GM03348 (cell line): ENCODE measurements around the gene CHST11.
A peak's percentile ranks its signal among the peaks of the same experiment; 100 is the strongest.

ENCODE experiments used
- DNase-seq: peaks from one replicate; pipeline ENCODE4 v3.0.0; 2012; ENCODE audit warnings: low spot score

Gene CHST11

DNA sequence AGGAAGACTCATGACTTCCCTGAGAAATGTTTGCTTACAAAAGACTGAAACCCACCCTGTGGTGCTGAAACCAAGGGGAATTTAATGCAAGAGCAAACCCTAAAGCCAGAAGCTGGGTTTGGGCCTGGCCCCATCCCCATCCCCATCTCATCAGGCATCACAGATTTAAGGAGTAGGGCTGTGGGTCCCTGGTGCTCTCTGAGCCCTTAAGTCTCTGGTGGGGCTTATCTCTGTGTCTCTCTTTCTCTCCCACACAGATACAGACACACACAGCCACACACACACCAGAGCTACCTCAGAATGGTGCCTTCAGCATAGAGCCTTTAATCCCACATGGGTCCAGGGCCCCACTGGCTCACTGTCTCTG, 264.3 kb downstream of the CHST11 start:
- no peak for DNase-seq

DNA sequence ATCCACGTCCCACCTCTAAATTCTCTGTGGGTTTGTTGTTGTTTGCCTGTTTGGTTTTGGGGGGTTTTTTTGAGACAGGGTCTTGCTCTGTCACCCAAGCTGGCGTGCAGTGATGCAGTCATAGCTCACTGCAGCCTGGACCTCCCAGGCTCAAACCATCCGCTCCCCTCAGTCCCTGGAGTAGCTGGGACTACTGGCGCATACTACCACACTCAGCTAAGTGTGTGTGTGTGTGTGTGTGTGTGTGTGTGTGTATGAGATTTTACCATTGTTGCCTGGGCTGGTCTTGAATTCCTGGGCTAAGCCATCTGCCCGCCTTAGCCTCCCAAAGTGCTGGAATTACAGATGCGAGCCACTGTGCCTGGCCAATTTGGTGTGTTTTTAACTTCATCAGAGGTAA, 265.2 kb downstream of the CHST11 start:
- DNase-seq, result no peak

DNA sequence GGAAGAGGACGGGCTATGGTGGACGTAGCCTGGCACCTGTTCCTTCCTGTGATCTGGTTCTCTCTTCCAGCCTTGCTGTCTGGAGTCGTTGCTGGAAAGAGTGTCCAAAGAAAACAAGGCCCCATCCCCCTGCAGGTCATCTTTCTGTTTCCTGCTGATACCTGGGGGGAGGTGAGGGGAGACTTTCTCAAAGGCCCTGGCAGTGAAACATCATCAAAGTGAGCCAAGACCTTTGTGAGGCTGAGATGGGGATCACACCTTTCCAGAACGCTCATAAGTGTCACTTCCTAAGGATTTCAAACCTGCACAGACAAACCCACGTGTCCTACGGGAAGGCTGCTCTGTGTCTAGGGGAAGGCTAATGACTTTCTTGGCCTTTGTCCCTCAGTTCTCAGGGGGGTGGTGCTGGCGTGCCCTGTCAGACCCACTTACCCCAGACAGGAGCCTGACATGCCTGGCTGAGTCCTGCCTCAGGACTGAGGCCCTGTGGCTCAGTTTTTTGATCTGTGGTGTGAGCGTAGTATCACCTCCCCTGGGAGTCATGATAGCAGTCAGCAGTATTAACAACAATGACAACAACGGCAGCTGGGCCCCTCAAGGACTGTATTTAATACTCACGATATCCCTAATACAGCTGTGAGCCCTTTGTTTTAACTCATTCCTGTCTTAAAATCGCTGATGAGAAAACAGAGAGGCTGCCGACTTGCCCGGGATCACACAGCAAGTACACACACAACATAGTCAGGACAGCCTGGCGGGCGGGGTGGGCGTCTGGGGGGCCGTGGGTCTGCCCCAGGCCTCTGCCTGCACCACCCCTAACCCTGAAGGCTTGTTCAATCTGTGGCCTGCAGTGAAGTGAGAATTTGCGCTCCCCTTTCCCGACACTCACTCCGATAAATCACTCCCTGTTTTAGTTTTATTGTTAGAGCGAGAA, 266.1 kb downstream of the CHST11 start:
- no peak for DNase-seq

DNA sequence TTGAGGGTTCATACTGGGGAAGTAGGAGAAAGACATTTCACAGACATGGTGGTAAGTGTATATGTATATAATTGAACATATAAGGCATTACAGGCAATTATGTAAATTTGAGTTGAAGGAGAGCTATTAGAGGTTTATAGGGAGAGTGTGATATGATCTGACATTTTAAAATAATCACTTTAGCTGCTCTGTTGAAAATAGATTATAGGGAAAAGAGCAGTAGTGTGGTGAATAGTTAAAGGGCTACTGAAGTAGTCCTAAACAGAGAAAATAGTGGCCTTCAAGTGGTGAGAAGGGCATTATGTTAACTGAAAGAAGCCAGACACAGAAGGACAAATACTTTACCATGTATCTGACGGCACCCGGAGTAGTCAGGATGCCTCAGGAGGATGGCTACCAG, 267.1 kb downstream of the CHST11 start:
- no peak for DNase-seq

DNA sequence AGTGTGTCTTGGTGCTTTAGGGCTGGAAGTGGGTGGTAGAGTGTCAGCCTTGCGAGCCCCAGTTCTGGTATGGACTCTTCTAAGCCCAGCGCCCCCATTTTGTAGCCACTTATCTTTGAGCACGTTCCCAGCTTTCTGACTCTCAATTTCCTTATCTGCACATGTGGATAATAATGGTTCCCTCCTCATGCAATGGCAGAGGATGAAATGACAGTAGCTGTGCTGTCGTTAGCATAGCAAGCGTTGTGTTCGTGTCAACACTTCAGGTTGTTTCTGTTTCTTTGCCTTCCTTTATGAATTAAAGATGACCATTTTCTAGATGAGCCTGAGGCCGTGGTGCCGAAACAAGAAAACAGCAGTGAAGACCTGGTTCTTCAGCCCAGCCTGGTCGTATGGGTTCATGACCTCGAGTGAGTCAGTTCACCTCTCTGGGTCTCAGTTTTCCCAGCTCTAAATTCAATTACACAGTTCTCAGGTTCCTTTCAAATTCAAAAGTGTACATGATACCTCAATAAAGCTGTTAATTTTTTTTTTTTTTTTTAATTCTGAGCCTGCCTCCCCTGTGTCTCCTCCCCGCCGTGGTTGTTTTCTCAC, 268.3 kb downstream of the CHST11 start:
- no peak for DNase-seq

DNA sequence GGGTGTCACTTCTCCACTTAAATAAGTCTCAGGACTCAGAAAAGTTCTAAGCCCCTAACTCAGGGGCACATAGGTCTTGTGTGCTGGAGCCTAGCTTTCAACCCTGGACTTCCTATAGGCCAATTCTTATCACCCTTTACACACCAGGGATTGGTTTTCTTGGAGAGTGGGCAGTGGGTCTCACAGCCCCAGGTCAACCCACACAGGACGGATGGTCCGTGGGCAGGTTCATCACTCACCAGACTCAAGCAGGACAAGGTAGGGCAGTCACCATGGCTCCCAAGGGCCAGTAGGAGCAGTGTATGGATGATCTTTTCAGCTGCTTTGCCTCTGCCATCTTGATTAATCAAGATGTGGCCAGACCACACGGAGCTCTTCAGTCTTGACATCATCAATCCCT, 268.9 kb downstream of the CHST11 start:
- DNase-seq, result no peak

DNA sequence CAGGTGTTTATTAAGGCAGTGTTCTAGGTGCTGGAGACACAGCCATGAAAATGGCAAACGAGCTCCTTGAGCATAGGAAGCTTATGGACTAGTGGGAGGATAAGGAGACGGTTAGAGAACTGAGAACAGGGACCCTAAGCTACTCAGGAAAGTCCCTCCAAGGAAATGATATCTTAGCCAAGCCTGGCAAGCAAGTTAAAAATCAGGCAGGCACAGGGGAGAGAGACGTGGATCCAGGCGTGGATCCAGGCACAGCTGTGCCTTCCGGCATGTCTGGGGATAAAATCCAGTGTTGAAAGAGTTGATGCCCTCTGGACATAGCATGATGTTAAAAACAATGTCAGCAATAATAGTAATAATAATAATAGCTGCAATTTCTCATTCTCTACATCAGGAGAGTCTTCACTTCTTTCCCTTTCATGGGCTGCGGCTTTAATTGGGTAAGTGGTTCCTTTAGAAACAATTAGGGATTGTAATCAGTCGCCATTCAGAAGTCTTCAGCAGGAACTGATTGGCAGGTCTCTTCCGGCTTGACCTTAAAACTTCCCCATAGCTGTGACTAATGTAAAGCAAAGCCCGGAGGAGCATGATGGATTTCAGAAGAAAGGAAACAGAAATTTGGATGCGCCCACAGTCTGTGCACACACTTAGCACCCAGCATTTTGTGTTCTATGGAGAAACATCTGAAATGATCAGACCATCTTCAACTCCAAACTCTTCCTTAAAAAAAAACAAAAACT, 271.1 kb downstream of the CHST11 start:
- no peak for DNase-seq

DNA sequence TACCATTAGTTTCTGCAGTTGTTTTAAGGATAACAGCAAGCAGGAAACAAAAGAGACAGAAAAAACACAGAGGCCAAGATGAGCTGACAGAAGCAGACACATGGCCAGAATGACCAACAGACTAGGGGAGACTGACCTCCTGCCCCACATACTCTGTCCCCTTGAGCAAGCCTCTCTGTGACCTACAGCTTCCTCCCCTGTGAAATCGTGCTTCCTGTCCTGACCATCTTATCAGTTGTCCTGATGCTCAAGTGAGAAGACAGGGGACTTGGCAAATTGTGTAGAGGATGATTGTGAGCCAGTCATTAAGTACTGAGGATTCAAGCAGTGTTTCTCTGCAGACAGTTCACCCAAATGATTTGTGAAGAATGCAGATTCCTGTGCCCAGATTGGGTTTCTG, 272.3 kb downstream of the CHST11 start:
- DNase-seq, result no peak

DNA sequence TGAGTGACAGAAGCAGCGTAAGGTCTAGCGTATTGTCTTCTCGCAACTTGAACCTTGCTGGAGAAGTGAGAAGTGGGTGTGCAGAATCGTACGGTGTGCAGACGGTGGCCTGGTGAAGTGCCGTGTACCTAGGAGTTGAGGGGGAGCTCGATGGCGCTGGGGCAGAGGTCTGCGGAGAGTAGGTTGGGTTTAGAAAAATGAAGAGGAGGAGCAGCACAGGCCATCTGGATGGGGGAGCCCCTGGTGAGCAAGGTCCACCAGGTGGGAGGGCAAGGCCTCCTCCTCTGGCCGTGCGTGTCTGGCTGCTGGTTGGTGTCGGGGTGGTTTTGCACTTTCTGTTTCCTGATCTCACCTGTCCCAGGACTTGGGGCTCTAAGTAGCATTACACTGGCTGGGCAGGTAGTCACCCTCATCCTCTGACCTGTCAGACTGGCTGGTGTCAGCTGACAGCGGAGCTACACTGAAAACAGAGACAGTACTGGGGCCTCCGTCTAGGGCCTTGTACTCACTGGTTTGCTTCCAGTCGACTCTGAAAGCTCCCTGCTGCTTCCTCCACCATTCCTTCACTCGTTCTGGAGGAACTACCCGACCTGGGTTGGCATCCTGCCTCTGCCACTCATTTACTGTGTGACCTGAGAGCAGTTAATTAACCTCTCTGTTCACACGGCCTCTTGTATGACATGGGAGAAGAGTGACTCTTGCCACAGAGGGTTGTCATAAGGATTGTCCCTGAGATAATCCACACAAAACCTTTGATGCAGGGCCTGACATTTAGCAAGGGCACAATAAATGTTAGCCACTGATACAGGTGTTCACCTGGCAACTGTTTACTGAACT, 273.1 kb downstream of the CHST11 start:
- no peak for DNase-seq

DNA sequence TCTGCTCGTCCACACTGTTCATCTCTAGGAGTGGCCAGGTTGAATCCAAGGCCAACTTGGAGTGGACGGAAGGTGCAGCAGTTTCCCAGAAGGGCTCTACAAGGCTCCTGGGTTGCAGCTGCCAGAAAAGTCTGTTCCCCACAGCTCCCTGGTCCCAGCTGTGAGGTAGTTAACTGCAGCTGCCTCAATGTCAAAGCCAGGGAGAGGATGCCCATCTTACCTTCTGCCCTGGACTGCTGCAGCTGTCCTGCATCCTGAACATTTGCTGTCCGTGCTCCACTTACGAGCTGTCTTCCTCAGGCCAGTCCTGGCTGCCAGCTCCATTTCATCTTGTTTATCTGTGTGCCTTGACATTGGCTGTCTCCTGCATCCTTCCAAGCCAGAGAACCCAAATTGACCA, 274.0 kb downstream of the CHST11 start:
- no peak for DNase-seq

DNA sequence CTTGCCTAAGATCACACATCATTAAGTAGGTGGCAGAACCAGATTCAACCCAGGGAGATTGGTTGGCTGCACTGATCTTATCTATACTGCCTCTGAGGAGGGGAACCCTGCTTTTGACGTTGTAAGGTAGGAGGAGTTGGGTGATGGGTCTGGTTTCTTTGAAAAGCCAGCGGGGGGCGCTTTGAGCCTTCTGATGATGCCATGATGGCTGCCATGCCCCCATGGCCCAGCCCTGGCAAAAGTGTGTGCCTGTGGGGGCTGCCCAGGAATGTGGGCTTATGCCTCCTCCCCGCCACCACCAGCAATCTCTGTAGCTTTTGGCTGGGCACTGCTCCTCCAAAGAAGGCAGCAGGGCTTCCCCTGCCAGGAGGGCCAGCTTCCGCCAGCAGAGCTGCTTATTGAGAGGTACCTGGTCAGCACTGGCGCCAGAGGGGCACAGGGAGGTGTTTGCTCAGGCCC, 277.0 kb downstream of the CHST11 start:
- no peak for DNase-seq

DNA sequence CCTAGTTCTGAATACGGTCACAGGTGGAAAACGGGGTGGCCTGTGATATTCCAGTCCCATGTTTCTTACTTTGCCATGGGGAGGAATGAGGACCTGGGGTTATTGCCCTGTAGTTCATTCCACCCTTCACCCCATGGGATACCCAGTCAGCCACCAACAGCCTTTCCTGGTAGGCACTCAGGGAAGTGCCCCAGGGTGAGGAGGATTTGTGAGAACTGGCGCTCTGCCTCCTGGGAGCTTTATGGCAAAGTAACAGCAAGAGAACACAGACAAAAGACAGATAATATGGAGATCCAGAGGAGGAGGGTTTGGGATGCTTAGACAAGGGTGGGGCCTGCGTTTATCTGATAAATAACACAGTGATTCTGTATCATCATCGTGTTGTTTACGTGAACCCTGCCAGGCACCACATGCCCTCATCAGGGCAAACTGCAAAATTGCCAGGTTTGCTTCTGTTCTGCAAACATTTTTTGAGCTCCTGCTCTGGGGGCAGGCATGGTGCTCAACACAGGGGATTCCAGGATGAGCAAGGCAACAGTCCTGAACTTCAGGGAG, 277.9 kb downstream of the CHST11 start:
- DNase-seq, result no peak

DNA sequence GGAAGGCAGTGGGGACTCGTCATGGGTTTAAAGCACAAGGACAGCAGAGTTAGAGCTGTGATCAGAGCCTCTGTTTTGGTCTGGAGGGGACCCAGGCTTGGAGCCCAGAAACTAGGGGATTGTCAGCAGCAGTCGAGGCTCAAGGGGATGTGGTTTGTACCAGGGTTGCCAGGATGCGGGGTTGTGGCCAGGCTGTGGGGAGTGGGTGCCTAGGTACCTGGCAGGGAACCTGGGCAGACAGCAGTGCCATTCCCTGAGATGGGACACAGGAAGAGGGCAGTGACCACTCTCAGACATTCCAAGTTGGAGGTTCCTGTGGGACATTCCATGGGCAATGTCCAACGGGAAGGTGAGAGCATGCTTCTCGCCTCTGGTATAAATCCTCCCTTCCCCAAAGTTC, 279.1 kb downstream of the CHST11 start:
- no peak for DNase-seq

DNA sequence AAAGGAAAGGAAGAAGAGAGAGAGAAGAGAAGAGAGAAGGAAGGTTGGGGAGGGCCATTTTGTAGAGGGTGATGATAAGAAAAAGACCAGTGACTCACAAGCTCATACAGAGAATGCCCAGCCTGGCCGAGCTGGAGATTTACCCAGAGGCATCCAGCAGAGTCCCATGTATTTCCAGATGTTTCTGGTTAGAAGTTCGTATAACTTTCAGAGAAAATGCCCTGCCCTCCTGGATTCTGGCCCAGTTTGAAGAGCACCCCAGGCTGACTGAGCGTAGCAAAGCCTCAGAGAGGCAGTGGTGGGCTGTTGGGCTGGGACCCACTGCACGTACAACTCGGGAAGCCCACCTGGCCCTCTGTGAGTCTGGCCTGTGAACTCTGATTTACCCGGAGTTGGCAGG, 279.6 kb downstream of the CHST11 start:
- peak; percentile 91 for DNase-seq

DNA sequence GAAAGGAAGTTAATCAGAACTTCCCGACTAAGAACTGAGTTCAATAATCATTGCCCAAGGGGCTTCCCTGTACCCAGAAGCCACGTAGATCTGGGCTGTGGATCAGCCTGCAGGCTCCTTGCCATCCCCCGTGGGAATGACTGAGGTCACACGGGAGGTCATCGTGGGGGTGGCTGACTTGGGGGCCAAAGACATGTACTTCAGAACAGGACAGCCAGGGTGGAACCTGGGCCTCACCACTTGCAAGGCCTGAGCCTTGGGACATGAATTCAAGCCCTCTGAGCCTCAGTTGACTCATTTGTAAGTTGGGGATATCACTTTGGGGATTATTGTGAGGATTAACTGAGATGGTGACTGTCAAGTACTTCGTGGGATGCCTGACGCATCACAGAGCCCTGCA, 280.4 kb downstream of the CHST11 start:
- DNase-seq, result no peak

DNA sequence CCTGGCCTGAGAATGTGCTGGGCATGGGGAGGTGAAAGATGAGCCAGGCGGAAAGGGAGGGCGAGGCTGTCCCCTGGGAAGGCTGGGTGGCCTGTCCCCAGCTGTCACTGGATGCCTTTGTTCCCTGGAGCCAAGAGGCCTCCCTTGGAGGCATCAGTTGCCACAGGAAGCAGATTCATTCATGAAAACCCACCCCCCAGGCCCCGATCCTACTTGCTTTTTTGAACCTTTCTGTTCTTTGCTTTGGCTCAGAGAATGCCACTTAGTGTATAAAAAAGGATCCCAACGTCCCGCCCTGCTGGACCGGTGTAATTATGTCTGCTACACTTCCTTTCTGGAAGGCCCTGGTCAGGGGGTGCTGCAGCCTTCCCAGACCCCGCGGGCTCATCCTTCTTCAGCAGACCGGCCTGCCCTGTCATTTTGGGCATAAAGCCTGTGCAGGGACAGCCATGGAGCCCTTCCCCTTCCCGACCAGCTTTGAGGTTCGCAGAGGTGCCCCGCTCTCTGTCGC, 281.1 kb downstream of the CHST11 start:
- DNase-seq, result no peak

DNA sequence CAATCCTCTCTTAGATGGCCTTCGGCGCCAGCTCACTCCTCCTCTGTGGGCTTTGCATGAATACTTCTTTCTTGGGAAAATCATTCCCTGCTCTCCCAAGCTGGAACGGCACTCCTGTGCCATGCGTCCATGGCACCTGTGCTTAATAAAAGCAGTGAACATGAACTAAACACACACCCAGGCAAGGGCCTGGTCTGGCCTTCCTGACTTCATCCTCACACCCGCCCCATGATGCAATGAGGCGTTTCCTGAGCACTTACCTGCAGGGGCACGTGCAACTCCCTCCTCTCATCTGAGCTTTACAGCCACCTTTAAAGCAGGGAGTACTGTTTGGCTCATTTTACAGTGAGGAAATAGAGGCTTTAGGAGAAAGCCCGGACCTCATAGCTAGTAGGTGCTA, 281.6 kb downstream of the CHST11 start:
- no peak for DNase-seq

DNA sequence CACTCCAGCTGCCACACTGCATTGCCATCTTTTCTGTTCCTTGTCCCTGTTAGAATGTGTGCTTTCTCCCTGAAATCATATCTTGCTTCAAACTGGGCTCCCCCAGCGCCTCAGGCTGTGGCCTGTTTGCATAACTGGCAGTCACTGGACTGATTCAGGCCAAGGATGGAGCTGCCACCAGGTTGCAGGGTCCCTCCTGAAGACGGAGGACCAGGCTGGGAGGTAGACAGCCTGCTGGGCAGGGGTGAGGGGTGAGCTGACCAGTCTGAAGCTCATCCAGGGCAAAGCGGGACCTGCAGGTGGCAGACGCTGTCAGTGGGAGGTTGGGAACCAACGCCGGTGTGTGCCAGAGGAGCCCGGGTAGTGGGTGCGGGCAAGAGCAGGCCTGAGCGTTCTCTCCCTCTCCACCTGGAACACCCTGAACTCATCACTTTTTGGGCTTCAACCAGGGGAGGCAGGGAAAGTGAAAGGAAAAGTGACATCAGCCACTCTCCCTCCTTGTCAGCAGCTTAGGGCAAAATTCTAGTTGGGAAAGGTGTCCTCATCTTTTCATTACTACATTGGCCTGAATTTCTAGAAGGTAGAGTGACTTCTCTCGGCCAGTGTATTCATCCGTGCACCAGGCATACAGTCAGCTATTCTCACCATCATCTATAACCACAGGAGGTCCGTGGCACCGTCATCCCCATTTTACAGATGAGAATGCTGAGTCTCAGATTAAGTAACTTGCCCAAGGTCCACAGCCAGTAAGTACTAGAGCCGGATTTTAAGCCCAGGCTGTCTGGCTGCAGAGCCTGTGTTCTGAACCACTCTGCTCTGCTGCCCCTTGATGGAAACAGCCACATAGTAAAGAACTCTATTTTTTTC, 282.3 kb downstream of the CHST11 start:
- no peak for DNase-seq

DNA sequence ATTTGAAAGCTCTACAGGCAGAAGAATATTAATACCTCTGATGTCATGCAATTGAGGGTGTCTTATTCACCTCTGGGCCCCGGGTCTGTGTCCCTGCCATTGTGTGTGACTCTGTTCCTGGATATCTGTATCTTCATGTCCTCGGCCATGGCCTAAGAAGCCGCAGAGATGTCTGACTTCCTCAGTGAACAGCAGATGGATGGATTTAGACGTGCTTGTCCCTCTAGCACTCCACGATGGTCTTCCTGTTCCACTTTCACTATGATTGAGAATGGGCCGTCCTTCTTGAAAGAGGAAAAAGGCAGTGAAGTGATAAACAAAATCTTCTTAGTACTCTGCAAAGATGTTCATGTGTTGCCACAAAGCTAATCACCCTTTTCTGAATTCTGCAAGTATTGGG, 283.9 kb downstream of the CHST11 start:
- no peak for DNase-seq

DNA sequence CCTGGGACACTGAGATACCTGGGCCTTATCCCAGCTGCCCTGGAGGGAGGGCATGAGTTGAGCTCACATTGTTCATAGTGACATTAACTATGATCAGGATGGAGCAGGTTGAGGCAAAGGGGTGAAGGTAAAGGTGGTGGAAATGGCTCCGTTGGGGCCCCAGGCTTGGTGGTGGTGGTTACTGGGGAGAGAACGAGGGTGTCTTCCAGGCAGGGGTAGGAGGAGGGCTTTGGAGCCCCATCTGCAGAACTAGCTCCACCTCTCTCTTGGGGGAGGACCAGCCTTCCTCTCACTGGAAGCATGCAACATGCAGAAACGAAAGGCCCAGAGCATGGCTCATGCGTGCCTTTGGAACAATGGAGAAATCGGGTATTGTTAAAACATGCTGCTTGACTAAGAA, 284.3 kb downstream of the CHST11 start:
- DNase-seq, result no peak
